DMS114 treated with DMSO at 0.1 percent for 48 hours (cell line): Measurements from ENCODE around the gene IRF3.

Experiments
- DNase-seq: peaks from one replicate; lab custom pipeline; 2025; ENCODE audit not compliant: unreplicated experiment; lab: John Stamatoyannopoulos, UW

IRF3 gene

DNA sequence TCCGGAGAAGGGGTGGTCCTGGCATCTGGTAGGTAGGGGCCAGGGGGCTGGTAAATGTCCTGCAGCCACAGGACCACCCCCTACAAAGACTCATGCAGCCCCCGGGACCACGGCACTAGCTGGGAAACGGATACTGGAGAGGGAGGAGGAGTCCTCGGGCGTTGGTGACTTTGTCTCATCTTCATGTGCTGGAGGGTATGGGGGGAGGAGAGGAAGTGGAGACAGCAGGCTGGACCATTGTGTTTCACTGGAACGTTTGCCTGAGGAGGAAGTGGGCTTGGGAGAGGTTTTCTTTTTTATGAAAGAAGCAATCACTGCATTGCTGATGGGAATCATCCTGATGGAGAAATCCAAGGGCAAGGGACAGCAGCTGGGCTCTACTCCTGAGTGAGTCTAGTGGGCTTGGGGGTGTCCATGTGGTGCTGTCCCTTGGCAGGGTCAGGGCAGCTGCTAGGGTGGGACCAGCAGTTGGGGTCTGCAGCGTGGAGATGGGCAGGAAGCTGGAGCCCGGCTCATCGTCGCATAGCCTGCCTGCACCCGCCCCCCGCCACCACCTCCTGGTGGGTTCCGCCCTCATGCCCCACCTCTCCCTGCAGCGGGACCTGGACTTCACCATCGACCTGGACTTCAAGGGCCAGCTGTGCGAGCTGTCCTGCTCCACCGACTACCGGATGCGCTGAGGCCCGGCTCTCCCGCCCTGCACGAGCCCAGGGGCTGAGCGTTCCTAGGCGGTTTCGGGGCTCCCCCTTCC is 22.1 kb upstream of the IRF3 start:
- DNase-seq: peak; percentile 38

DNA sequence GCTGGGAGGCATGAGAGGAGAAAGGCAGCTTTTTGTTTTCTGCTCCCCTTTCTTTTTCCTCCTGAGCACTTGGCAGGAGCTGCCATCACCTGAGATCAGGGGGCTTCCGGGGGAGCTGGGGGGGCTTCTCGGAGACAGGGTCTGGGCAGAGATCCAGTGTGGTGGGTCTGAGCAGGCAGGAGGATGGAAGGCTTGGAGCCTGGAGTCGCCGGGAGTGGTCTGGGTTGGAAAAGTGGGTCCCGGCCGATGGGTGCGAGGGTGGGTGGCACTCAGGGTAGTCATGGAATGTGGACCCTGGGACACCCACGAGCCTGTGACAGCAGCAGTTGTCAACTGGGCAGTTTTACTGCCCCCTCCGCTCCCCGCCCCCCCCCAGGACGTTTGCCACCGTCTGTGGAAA is 21.5 kb upstream of the IRF3 start:
- no peak for DNase-seq

DNA sequence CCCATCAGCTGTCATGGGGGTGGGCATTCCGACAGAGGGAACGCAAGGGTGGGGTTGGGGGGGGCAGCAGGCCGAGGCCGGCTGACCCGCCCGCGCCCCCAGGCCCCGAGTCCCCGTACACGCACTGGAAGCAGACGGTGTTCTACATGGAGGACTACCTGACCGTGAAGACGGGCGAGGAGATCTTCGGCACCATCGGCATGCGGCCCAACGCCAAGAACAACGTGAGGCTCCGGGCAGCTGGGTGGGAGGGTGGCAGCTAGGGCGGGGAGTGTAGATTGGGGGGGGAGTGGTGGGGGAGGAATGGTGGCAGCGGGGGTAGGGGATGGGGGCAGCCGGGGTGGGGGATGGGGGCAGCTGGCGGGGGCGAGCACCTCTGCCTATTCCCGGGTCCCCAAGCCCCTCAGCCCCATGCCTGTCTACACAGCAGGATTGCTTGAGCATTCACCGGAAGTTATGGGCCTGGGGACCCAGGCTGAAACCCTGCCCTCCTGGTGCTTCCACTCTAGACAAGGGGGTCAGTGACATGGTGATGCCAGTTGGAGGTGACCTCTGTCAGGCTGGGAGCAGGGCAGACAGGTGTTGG is 20.9 kb upstream of the IRF3 start:
- DNase-seq: no peak

DNA sequence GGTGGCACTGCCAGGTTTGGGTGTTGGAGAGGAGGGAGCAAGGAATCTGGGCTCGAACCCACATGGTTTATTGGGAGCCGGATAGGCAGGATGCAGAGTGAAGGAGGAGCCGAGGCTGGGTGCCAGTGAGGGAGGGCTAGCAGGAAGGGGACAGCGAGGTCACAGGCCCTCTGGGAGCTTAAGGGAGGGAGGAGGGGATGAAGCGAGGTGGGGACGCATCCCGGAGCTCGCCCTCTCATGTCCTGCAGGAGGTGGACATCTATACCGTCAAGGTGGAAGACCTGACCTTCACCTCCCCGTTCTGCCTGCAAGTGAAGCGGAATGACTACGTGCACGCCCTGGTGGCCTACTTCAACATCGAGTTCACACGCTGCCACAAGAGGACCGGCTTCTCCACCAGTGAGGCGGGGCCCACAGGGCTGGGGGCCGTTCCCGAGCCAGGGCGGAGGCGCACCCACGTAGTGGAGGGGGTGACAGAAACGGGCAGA is 20.2 kb upstream of the IRF3 start:
- no peak for DNase-seq

DNA sequence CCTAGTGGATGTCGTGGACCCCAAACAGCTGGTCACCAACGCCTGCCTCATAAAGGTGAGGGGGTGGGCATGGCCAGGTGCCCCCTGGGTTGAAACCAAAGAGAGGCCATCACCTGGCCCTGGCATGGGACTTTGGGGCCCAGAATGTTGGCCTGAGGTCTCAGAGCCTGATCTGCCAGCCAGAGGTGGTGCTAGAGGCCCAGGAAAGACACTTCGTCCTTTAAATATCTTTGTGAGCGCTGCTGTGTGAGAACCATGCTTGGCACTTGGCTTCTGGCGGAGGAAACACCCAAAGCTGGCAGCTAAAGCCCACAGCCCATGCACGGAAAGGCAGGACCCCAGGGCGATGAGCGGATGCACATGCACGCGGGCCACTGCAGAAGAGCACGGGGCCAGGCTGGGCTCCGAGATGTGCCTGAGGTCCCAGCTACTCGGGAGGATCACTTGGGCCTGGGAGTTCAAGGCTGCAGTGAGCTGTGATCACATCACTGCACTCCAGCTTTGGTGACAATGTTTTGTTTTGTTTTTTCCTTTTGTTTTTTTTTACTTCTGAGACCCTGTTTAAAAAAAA is 19.4 kb upstream of the IRF3 start:
- DNase-seq: no peak

DNA sequence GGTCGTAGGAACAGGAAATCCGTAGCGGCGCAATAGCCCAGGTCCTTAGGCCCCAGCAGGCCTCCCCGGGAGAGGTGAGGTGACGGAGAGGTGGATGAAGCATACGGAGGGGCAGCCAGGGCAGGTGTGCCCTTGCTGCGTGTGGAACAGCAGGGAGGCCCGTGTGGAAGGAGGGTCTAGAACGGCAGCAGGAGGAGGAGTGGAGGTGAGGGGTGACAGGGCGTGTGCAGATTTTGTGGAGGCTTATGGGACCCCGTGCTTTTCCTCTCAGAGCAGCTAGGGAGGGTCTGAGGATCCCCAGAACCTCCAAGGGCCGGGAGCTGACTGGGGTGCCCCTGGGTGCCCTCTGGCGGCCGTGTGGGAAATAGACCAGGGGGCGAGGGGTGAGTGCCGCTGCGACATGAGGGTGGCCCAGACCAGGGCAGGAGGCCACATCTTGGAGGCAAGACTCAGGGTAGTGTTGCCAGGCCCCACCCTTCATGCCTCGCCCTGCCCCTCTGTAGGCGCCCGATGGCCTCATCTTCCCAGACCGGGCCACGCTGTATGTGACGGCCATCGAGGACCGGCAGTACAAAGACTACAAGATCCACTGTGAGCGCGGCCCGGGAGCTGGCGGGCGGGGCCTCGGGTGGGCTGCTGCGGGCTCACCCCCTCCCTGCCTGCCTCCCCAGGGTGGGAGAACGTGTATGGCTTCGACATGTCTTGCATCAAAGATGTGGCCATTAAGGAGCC is 18.8 kb upstream of the IRF3 start:
- no peak for DNase-seq

DNA sequence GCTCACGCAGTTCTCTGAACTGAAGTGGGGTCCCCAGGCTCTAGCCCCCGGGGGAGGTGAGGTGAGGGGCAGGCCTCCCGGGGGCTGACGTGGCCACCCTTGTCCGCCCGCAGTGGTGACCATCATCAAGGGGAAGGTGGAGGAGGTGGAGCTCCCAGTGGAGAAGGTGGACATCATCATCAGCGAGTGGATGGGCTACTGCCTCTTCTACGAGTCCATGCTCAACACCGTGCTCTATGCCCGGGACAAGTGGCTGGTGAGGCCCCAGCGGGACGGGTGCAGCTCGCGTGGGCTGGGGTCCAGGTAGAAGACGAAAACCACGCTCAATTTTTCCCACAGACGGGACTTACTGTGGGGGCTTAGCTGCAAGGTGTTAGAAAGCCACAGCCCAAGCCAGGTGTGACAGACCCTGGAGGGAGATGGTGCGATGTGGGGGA is 18.2 kb upstream of the IRF3 start:
- no peak for DNase-seq

DNA sequence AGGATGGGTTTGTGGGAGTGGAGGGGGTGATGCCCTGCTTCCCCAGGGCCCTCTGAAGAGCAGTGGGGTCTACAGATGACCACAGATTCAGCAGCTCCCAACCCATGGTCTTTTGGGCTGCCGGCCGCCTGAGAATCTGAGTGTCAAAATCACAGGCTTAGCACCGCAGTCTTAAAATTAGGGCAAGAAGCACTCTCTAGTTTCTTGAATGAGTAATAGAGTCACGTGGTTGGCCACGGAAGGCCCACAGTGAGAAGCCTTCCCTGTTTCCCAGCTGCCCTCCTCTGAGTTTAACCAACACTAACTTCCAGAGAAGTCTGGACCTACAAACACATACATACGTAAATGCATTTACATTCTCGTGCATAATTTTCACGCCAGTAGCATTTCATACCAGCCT is 16.6 kb upstream of the IRF3 start:
- DNase-seq: no peak

DNA sequence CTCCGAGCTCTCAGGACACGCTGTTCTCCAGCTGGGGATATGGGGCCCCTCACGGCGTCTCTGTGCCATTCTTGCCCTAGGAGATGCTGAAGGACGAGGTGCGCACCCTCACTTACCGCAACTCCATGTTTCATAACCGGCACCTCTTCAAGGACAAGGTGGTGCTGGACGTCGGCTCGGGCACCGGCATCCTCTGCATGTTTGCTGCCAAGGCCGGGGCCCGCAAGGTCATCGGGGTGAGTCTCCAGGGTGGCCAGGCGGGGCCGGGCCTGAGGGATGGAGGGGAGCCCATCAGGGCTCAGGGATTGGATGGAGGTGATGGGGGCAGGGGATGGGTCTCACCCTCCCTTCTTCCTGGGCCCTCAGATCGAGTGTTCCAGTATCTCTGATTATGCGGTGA is 16.2 kb upstream of the IRF3 start:
- no peak for DNase-seq

DNA sequence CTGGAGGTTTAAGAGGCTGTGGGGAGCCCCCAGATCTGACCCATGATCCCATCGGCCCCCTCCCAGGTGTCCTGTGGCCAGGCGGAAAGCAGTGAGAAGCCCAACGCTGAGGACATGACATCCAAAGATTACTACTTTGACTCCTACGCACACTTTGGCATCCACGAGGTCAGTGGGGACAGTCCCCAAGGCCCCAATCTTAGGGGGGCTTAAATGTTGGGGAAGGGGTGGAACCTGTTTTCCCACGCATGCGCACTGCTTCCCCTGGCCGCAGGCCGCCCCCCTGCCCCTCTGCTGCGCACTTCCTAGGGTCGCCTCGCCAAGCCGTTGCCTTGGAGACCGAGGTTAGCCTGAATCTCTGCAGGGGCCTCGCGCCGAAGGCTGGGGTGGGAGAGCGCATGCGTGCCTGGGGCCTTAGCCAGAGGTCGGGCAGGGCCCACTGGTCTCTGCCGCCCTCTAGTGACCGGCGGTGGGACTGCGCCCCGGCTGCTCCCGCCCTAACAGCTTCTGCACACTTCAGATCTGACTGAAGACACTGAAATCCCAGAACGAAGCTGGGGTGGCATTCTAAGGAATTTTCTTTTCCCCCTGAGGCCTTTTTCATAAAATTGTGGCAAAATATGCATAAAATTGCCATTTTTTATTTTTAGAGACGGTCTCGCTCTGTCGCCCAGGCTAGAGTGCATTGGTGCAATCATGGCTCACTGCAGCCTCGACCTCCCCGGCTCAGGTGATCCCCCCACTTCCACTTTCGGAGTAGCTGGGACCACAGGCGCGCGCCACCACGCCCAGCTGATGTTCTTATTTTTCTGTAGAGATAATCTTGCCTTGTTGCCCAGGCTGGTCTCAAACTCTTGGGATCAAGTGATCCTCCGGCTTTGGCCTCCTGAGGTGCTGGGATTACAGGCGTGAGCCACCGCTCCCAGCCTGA is 15.0 kb upstream of the IRF3 start:
- DNase-seq: peak; percentile 73

DNA sequence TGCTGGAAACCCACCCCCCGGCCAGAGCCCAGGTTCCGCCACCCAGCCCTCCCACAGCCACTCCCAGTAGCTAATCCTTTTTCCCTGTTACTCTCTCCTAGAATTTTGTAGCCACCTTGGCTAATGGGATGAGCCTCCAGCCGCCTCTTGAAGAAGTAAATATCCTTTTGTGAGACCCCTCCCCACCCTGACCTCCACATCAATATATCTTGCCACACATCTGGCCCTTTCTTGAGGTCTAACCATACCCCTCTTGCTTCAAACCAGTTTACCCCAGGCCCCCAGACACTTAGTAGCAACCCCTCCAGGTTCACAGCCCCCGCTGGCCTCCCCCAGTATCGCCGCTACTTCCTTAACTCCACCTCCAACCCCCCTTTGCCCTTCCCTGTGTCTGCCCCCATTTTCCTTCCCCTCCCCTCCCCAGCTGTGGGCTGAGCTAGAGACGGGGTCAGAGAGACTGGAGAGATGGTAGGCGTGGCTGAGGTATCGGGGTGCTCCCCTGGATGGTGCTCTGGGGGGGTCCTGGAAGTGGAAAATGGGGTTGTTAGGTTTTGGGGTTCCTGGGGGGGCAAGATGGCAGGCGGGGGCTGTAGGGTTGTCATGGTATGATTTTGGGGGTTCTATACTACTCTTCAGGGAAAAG is 14.2 kb upstream of the IRF3 start:
- DNase-seq: no peak

DNA sequence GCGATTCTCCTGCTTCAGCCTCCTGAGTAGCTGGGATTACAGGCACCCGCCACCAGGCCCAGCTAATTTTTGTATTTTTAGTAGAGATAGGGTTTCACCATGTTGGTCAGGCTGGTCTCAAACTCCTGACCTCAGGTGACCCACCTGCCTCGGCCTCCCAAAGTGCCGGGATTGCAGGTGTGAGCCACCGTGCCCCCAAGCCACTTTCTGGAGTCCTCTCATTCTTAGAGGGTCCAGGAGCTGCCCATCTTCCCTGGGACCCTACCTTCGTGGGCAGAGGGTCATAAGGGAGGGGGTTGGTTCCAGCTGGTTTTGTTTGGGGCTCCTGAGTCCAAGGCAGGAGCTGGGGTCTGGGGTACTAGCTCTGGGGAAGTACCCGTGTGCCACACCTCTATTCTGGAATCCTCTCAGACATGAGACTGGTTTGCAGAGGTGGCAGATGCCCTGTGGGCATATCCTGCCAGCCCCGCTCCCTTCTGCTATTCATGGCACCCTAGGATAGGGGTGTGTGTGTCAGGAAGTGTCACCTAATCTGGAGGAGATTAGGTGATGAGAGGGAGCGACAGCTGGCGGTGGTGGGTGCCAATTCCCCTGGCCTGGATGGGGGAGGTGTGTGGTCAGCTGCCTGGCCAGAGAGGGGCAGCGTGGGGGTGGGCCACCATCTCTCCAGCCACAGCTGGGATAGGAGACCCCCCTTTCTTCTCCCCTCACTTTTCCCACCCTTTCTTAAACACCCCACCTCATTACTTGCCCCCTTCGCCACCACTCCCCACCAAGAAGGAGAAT is 13.5 kb upstream of the IRF3 start:
- DNase-seq: no peak

DNA sequence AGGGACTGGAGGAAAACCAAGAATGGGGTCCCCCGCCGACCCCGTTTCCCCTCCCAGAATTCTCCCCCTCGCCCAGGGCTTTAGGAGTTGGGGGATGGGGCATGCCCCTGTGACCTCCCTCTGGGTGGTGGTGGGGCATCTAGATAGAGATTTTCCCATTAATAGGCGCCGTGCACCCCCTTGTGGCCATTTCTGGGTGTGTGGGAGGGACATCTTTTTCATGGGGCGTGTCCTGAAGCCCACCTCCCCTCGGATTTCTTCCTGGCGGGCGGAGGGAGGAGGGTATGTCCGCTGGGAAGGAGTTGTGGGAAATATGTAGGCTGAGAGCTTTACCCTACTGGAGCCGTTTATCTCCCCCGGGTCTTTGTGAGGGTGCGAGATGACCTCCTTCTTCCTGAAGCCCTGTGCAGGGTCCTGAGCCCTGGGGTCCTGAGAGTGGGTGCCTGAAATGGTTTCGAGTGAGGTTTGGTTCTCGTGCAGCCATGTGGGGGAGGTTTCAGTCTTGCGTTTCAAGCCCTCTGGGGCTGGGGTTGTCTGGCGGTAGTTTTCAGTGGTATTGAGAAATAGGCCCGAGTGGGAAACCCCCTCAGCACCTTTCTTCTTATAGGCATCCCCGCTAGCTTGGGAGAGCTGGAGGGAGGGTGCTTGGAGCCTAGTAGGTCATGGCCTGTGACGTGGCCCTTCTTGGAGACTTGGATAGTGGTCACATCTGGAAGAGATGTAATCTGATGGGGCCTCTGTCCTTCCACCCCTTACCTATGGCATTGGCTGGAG is 12.4 kb upstream of the IRF3 start:
- DNase-seq: peak; percentile 48

DNA sequence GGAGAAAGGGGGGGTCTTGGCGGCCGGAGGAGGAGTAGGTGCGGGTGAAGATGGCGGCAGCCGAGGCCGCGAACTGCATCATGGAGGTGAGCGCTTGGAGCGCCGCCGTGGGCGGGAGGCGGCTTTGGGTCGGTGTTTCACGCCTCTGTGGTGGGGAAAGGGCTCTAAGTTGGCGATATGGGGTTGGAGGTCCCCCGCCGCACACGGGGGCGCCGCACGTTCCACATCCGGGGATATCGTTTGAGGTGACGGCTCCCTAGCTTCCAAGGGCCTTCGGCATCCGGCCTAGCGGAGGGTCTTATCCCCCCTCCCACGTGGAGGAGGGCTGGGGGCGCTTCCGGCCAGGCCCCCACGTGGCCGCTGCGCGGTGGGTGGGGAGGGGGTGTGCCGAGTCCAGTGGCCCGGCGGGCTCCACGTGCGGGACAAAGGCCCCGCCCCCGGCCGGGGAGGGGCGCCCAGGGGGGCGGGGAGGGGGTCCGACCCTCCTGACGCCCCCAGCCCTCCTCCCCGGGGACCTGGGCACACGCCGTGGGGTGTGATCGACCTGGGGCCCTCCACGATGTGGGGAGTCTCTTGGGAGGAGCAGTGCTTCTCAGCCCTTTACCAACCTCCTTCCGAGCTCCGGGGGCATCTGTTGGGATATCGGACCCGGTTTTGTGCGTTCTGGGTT is 11.7 kb upstream of the IRF3 start, which contains the start of gene PRMT1:
Gene PRMT1, plus strand, starts transcription at position 41 of the 670 bp plus-strand sequence. Its CDS starts 10 bp downstream, at position 51.
- no peak for DNase-seq

DNA sequence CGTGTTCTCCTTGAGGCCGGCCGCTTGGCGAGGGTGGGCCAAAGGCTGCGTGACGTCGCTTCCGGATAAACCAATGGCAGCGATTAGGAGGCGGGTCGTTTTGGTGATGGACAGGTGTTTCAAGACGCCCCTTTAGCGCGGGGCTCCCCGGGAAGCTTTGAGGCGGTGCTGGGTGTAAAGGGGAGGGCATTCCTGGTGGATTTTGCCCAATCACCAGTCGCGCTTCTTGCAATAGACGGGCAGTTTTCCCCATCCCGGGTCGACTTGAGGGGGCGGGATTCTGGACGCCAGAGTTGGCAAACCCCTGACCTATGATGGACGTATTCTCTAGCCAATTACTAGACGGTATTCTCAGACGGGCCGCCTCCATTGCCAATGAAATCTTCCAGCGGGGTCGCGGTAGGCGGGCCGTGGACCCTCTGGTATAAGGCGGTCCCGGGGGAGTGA is 11.2 kb upstream of the IRF3 start:
- peak; percentile 99 for DNase-seq

DNA sequence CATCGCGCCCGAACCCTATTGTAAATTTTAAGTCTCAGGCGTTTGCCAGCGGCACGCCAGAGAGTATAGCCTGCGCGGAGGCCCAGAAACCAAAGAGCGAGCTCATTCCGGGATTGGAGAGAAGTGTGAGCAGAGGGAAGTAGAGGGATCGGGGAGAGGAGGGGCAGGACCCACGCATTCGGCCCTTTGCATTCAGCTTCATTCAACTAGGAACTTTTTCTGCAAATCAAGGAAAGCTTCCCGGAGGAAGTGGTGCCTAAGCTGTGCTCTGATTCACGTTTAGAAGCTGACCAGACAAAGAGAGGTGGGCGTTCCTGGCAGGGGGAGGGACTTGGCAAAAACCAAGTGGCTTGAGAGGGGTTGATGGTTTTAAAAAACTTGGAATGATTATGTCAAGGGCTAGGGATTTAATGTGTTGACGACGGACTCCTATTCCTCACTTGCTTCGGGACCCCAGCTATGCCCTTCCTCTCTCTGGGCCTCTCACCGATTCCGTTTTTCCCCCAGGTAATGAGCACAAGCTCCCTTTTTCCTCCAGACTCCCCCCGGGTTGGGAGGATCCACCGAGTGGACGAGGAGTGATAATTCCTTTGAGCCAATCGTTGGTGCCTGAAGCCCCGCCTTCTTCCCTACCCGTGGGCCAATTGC is 10.6 kb upstream of the IRF3 start:
- DNase-seq: no peak

DNA sequence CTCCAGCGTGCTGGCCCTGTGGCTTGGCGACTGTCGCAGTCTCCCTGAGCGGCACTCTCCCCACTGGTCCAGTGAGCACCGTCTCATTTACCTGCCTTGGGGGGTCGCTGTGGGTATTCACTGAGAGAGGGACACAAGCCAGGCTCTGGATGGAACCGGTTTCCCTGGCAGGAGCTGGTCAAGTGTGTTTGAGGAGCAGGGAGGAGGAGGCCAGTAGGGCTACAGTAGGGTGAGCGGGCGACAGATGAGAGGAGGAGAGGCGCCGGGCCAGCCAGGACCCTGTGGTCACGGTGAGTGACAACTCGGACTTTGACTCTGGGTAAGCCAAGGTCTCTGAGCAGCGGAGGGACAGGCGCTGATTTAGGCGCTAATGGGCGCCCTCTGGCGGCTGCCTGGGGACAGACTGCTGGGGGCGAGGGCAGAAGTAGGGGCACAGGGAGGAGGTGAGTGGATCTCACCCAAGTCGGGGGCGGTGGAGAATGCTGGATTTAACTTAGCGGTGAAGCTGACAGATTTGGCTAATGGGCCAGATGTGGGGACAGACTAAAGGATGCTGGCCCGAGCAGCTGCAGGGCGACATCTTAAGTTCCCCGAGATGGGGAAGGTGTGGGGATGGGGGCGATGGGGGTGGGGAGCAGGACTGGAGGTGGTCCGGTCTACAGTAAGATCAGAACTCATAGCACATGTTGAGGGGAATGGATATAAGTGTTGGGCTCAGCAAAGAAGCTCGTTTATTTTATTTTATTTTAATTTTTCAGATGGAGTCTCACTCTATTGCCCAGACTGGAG is 6.7 kb upstream of the IRF3 start:
- peak; percentile 20 for DNase-seq
